HG02870 (cell line): ENCODE data around the gene CTSL.

Experiments
- ATAC-seq: cut with Tn5 transposase; IDR thresholded peaks from one replicate; pipeline ENCODE4 v1.9.1; 2021; ENCODE audit warnings: mild to moderate bottlenecking, moderate library complexity; ENCODE audit not compliant: unreplicated experiment

The CTSL gene

DNA sequence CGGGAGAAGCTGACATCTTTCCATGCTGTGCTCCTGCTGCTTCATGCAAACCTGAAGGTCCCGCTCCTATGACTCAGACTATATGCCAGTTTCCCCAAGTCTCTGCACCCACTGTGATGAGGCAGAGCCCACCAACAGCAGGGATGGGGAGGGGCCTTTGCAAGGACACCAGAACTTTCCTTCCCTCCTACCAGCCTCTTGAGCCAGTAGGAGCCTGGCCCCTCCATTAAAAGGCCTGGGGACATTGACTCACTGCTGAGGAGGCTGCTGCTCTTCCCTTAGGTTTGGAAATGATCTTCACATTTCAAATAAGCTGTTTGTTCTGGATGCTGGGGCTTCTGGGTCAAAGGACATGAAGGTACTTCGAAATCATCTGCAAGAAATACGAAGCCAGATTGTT is 26.1 kb upstream of the CTSL start:
- no peak for ATAC-seq

GRCh38 chr9:87701491-87701890 is 24.4 kb upstream of the CTSL start:
- no peak for ATAC-seq

GRCh38 chr9:87701931-87702421 is 23.9 kb upstream of the CTSL start:
- ATAC-seq = no peak

- no peak for ATAC-seq
Measured at GRCh38 chr9:87702921-87703320, 23.0 kb upstream of the CTSL start.

- ATAC-seq = no peak
Measured at GRCh38 chr9:87703636-87704276, 22.2 kb upstream of the CTSL start.

DNA sequence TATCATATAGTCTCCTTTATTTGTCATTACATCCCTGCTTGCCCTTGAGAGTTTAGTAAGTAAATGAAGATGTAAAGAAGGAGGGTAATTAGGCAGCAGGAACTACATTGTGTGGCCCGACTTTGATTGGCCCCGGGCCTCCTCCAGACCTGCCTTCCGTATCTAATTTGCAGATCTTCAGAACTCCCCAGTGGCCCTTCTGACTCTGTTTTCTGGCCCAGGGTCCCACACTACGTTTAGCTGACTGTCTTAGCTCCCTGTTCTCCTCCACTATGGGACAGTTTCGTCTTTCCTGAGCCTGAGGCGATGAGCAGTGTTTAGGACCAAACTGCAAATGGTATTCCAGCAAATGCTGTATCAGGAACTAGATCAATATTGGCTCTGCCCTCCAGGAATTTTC is 21.6 kb upstream of the CTSL start:
- no peak for ATAC-seq

GRCh38 chr9:87706066-87706739 is 19.7 kb upstream of the CTSL start:
- ATAC-seq = no peak

- no peak for ATAC-seq
Measured at GRCh38 chr9:87707805-87708506, 18.0 kb upstream of the CTSL start.

DNA sequence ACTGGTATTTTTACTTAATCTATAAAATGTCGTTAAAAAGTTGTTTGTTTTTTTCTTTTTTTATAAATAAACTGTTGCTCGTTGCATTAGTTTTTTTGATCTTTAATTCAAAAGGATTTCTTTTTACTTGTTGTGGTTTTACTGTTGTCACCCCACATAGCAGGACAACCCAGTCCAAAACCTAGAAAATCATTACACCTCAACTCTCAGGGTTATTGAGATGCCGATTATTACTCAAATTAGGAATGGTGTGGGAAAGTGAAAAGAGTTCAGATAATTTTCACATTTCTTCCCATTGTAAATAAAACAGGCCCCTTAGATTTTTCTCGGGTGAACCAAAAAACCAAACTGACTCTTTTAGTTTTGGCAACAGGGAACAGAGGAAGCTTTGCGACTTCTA is 17.4 kb upstream of the CTSL start:
- ATAC-seq = no peak

- ATAC-seq = no peak
Measured at GRCh38 chr9:87708986-87709728, 16.8 kb upstream of the CTSL start.

DNA sequence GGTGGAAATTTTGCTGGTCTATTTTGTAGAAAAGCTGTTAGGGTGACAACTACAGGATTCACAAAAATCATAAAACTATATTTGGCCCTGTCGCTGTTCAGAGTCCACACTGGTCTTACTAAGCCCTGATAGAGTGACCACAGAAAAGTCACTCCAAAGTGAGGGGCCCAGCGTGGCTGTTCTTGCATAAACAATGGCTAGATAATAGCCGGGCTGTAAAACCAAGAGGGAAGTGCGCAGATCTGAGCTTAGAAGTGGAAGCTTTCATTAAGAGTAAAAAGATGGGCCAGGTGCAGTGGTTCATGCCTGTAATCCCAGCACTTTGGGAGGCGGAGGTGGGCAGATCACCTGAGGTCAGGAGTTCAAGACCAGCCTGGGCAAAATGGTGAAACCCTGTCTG is 15.5 kb upstream of the CTSL start:
- no peak for ATAC-seq

DNA sequence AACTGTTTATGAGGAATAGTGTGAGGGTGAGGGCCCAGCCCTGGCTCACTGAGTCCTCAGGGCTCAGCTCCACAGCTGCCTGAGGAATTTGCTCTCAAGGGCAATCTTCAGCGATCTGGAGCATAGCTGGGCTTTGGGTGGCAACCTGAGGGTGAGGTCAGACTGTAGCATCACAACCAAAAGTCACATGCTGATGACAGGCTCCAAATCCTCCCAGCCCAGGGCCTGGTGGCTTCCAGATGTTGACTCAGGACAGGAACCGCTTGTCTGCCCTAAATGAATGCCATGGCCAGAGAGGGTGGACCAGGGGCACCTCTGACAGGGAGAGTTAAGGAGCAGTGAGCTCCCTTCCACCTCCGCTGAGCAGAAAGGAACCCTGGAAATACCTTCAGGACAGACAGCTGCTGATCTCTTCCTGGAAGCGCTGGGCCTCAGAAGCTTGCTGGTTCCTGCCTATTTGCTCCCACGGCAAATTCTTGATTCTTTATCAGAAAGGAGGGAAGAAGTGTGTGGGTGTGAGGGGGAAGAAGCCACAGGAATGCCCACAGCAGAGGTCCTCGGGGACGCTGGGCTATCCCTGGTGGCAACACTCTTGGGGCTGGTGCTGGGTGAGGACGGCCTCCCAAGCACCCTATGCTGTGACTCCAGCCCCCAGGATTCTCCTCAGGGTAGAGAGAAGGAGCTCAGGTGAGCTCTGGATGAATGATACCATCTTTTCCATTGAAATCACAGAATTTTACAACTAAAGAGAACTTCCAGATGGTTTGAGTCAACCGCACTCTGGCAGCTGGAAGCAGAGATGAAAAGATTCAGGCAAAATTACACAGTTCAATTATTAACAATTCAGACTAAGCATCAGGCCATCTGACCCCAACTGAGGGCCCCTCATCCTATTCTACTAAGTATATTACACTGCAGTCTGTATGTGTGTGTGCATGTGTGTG is 13.8 kb upstream of the CTSL start:
- no peak for ATAC-seq

DNA sequence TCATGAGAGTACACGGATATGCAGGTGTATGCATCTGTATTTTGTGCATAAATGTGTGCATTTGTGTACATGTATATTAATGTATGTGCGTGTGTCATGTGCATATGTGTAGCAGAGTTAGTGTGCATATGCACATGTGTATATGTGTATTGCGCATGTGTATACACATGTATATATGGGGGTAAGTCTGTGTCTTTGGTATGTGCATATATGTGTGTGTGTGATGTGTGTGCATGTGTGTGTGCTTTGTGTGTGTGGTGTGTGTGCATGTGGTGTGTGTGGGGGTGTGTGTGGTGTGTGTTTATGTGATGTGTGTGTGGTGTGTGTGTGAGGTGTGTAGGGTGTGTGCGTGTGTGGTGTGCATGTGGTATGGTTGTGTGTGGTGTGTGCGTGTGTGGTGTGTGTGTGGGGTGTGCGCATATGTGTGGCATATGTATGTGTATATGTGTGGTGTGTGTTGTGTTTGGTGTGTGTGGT is 13.1 kb upstream of the CTSL start:
- ATAC-seq = no peak

DNA sequence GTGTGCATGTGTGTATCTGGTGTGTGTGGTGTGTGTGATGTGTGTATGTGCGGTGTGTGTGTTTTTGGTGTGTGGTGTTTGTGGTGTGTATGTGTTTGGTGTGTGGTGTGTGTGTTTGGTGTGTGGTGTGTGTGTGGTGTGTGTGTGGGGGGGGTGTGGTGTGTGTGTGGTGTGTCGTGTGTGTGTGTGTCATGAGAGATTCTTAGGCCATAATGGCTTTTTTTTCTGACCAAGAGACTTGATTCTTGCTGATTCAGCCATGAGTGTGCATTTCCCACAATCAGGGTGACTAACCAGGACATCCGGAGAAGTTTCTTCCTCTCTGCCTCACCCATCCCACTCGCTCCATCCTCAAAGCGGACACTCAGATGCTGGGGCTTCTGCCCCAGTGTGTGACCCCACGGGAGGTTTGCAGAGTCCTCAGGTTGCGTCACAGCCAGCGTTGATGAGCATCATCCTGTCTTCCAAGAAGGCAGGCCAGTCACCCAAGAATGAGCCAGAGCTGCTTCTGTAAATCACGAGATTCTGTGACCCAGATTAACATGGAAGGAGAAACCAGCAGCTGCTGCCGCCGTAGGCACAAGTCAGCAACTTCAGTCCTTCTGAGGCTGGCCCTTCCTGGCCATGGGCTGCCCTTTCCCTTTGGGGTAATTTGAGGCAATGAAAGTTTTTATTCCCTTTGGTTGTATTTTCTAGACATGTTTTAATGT is 12.5 kb upstream of the CTSL start:
- no peak for ATAC-seq

DNA sequence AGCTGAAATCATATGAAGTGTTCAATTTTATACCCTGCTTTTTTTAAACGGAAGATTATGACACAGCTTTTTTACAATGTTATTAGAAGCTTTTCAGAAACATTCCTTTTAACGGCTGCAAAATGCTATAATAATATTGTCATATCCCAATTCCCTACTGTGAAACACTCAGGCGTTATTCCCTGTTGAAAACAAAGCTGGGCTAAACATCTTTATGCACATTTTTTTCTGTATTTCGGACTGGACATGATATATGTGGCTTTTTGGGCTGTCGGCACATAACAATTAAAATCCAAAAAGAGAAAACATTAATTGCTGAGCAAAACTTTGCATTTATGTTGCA is 12.0 kb upstream of the CTSL start:
- no peak for ATAC-seq

GRCh38 chr9:87714819-87715218 is 11.1 kb upstream of the CTSL start:
- no peak for ATAC-seq

- ATAC-seq = no peak
Measured at GRCh38 chr9:87716141-87716540, 9.8 kb upstream of the CTSL start.

DNA sequence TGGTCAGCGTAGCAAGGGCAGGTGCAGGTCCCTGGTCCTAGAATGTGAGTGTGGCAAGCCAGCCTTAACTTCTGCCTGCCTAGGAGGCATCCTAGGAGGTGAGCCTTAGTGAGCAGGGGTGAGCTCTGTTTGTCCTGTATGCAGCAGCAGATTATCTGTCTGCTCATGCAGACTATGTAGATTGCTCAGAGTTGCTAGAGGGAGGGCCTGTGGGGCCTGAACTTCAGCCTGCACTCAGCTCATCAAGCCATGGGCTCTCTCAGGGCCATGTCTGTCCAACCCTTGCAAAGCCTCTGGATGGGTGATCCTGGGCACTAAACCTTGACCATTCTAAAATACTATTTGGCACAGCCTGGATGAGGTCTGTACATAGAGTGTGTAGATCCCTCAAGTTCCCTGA is 8.5 kb upstream of the CTSL start:
- no peak for ATAC-seq

DNA sequence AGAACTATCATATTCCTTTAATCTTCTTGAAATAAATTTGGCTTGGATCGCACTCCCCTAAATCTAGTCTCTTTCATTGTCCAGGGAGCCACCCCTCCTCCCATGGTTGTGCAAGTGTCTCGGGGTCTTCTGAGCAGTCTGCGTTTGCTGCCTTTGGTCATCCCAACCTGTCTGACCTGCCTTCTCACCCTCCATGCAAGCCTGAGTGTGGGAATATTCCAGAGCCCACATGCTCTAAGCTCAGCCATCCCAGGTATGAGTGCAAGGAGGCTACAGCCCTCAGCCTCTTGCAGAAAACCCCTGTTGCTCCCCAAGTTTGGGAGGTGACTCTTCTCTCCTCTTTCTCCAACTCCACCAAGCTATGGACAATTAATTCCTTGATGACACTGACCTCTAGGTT is 7.7 kb upstream of the CTSL start:
- ATAC-seq = no peak
